ENCODE results near the gene KLHL30.

GRCh38 chr2:238108423-238109183, 29.9 kb upstream of the KLHL30 start:
- TF ChIP-seq, protein P1, sequence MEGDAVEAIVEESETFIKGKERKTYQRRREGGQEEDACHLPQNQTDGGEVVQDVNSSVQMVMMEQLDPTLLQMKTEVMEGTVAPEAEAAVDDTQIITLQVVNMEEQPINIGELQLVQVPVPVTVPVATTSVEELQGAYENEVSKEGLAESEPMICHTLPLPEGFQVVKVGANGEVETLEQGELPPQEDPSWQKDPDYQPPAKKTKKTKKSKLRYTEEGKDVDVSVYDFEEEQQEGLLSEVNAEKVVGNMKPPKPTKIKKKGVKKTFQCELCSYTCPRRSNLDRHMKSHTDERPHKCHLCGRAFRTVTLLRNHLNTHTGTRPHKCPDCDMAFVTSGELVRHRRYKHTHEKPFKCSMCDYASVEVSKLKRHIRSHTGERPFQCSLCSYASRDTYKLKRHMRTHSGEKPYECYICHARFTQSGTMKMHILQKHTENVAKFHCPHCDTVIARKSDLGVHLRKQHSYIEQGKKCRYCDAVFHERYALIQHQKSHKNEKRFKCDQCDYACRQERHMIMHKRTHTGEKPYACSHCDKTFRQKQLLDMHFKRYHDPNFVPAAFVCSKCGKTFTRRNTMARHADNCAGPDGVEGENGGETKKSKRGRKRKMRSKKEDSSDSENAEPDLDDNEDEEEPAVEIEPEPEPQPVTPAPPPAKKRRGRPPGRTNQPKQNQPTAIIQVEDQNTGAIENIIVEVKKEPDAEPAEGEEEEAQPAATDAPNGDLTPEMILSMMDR (conservative IDR thresholded peaks at IDR 0.05; ENCODE audit: low read length) = no peak
- no peak for TF ChIP-seq EZH2phosphoT487 (IDR thresholded peaks at IDR 0.05; ENCODE audit: borderline replicate concordance, low read depth, low read length)
